Caco-2 (cell line): ENCODE data around the gene UPB1. TPM values are rescaled to one million over a fixed set of nuclear protein-coding genes. Genes with fewer than 3 reads are reported as not detected.

ENCODE experiments used
- BruUV-seq: library from RNA; stranded (reverse); fragments of 400-500 nt; replicated peaks from 2 replicates; lab custom pipeline; 2021; lab: Mats Ljungman, UMichigan
- CTCF ChIA-PET: fragments of 300-600 bp; sonication (Branson Sonifier 250); formaldehyde crosslinking; loops from one replicate; lab custom pipeline; 2022; ENCODE audit warnings: antibody characterized with exemption; lab: Charles Lee
- POLR2A ChIA-PET: fragments of 300-600 bp; sonication (Branson Sonifier 250); formaldehyde crosslinking; loops from one replicate; lab custom pipeline; 2022; ENCODE audit warnings: antibody characterized with exemption; lab: Charles Lee
- DNase-seq, 2 experiments: peaks; one replicate each; pipeline versions ENCODE4 v3.0.0 to v3.0.0-alpha.2; 2020 to 2022
- H3K27me3 ChIP-seq: replicated peaks from 2 replicates; pipeline ENCODE4 v1.6.0; 2011; ENCODE audit warnings: low read length; ENCODE audit not compliant: control insufficient read depth, insufficient read depth
- H3K36me3 ChIP-seq: 2 replicates; pipeline ENCODE4 v1.5.1; 2011; ENCODE audit warnings: low read length; ENCODE audit not compliant: control insufficient read depth, insufficient read depth
- H3K4me1 ChIP-seq: fragments of 250-450 bp; sonication (Bioruptor Pico); 2 replicates; pipeline ENCODE4 v1.5.1; 2020; ENCODE audit warnings: mild to moderate bottlenecking
- H3K4me3 ChIP-seq: 2 replicates; pipeline ENCODE4 v1.5.1; 2011; ENCODE audit warnings: low read depth, mild to moderate bottlenecking, control low read depth, low read length
- H3K9me3 ChIP-seq: fragments of 250-450 bp; sonication (Bioruptor Pico); 2 replicates; pipeline ENCODE4 v1.5.1; 2020; ENCODE audit warnings: mild to moderate bottlenecking, moderate library complexity
- H3K27ac Mint-ChIP-seq: one replicate; pipeline ENCODE4 v1.8.0; 2022; ENCODE audit warnings: mixed read lengths; ENCODE audit not compliant: unreplicated experiment
- H3K27me3 Mint-ChIP-seq: one replicate; pipeline ENCODE4 v1.8.0; 2022; ENCODE audit warnings: mixed read lengths; ENCODE audit not compliant: insufficient read depth, unreplicated experiment
- H3K36me3 Mint-ChIP-seq: one replicate; pipeline ENCODE4 v1.8.0; 2022; ENCODE audit warnings: mild to moderate bottlenecking, mixed read lengths; ENCODE audit not compliant: insufficient read depth, unreplicated experiment
- H3K4me1 Mint-ChIP-seq: one replicate; pipeline ENCODE4 v1.8.0; 2022; ENCODE audit warnings: low read depth, mixed read lengths; ENCODE audit not compliant: unreplicated experiment
- H3K4me3 Mint-ChIP-seq: one replicate; pipeline ENCODE4 v1.8.0; 2022; ENCODE audit warnings: mild to moderate bottlenecking, moderate library complexity, mixed read lengths; ENCODE audit not compliant: unreplicated experiment
- H3K9me3 Mint-ChIP-seq: one replicate; pipeline ENCODE4 v1.8.0; 2022; ENCODE audit warnings: mixed read lengths; ENCODE audit not compliant: unreplicated experiment
- CTCF ChIP-seq, 2 experiments: fragments of 200-600 bp in 1 of 2; IDR thresholded peaks; 1 replicate in 1 of 2; 2 replicates in 1 of 2; pipeline versions ENCODE4 v1.5.1 to v1.8.0; 2011 to 2022; ENCODE audit warnings: antibody characterized with exemption in 1 of 2, control low read depth in 1 of 2, inconsistent platforms in 1 of 2, low read depth in 1 of 2, low read length in 1 of 2, mild to moderate bottlenecking in 1 of 2, moderate library complexity in 1 of 2; ENCODE audit not compliant: insufficient read depth in 1 of 2, severe bottlenecking in 1 of 2, unreplicated experiment in 1 of 2
- intact Hi-C: fragments of 100-400 bp; cut with micrococcal nuclease; formaldehyde crosslinking; loops from one replicate; pipeline ENCODE4 v1.10.0; 2022; ENCODE audit not compliant: unreplicated experiment
- total RNA-seq: library from RNA; stranded (reverse); gene quantifications from 2 replicates; pipeline ENCODE4 v1.2.3, GENCODE V29; 2022

The UPB1 gene
- total RNA-seq, 1 experiment from 2014 or later, result 6.7 TPM

DNA sequence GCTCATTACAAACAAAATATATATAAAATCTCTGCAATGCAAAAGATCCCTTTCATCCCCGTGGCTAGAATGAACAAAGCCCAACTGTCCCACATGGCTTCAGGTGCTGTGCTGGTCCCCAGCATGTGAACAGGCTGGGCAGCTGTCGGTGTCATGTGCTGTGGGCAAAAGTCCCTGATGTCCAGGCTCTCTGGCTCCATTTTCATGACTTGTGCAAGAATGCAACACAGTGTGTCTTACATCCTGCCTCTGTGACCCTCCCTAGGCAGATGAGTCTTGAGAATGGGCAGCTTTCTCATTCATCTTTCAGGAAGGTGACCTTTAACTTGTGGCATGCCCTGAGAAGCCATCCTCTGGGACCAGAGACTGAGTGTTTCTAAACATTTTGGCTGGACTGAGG, 45.3 kb downstream of the UPB1 start:
- POLR2A ChIA-PET, result interaction anchor here (0.6 kb wide), 1 partner anchor 59 kb away, joined by 3 read pairs; no protein-coding TSS in a partner anchor
- Mint-ChIP-seq H3K9me3 (no peaks in the 10 kb centered on the region), H3K4me1 (no peaks in the 10 kb centered on the region), H3K4me3 (no peak overlapping the region), H3K27ac (peak overlapping the region; percentile 3), H3K36me3 (peaks cover 41% of the 10 kb centered on the region), H3K27me3 (no peaks in the 10 kb centered on the region)
- Histone ChIP-seq H3K4me3 (no peak overlapping the region), H3K27me3 (no peaks in the 10 kb centered on the region), H3K36me3 (peaks cover 13% of the 10 kb centered on the region), H3K4me1 (peaks cover under 1% of the 10 kb centered on the region; the same call in 1 of the 2 replicates), H3K9me3 (no peaks in the 10 kb centered on the region)
- no peak for DNase-seq
- no peak for TF ChIP-seq CTCF (IDR thresholded peaks at IDR 0.05; ENCODE audit: insufficient read depth in 1 of 2, low read depth in 1 of 2, low read length in 1 of 2, severe bottlenecking in 1 of 2, unreplicated experiment in 1 of 2)
- CTCF ChIA-PET, result no interaction called here
- intact Hi-C loops, result no loop called here
- BruUV-seq, result TSS peak; percentile 71

GRCh38 chr22:24541681-24542515, 46.8 kb downstream of the UPB1 start:
- Mint-ChIP-seq H3K4me1 (no peaks in the 10 kb centered on the region), H3K36me3 (peaks cover 51% of the 10 kb centered on the region), H3K27me3 (no peaks in the 10 kb centered on the region), H3K9me3 (no peaks in the 10 kb centered on the region), H3K27ac (no peak overlapping the region), H3K4me3 (no peak overlapping the region)
- DNase-seq, result no peak
- Histone ChIP-seq H3K9me3 (no peaks in the 10 kb centered on the region), H3K4me3 (no peak overlapping the region), H3K4me1 (no peaks in the 10 kb centered on the region), H3K36me3 (peaks cover 15% of the 10 kb centered on the region), H3K27me3 (no peaks in the 10 kb centered on the region)
- no peak for TF ChIP-seq CTCF (IDR thresholded peaks at IDR 0.05; ENCODE audit: insufficient read depth in 1 of 2, low read depth in 1 of 2, low read length in 1 of 2, severe bottlenecking in 1 of 2, unreplicated experiment in 1 of 2)
- ChIA-PET CTCF (no interaction called here), POLR2A (interaction anchor here (0.7 kb wide), 1 partner anchor 12 kb away, joined by 3 read pairs; no protein-coding TSS in a partner anchor)
- intact Hi-C loops, result no loop called here
- no TSS peak for BruUV-seq

GRCh38 chr22:24542641-24543040, 47.5 kb downstream of the UPB1 start:
- TF ChIP-seq CTCF (IDR thresholded peaks at IDR 0.05; ENCODE audit: insufficient read depth in 1 of 2, low read depth in 1 of 2, low read length in 1 of 2, severe bottlenecking in 1 of 2, unreplicated experiment in 1 of 2), result no peak
- peaks cover 19% of the 10 kb centered on the region for H3K36me3 ChIP-seq
- H3K4me1 Mint-ChIP-seq, result no peaks in the 10 kb centered on the region
- no peak overlapping the region for H3K4me3 ChIP-seq
- POLR2A ChIA-PET, result no interaction called here
- intact Hi-C loops, result no loop called here
- H3K27me3 Mint-ChIP-seq, result no peaks in the 10 kb centered on the region
- H3K4me3 Mint-ChIP-seq, result no peak overlapping the region
- H3K27ac Mint-ChIP-seq, result no peak overlapping the region
- no TSS peak for BruUV-seq
- no peaks in the 10 kb centered on the region for H3K27me3 ChIP-seq
- no peaks in the 10 kb centered on the region for H3K9me3 ChIP-seq
- H3K36me3 Mint-ChIP-seq, result peaks cover 57% of the 10 kb centered on the region
- no peaks in the 10 kb centered on the region for H3K9me3 Mint-ChIP-seq
- CTCF ChIA-PET, result no interaction called here
- no peak for DNase-seq
- no peaks in the 10 kb centered on the region for H3K4me1 ChIP-seq
